ENCODE measurements around the gene LECT2. TPM values are rescaled to one million over a fixed set of nuclear protein-coding genes. Genes with fewer than 3 reads are reported as not detected.
A peak's percentile ranks its signal among the peaks of the same experiment; 100 is the strongest.

Gene LECT2
- polyA plus RNA-seq, 4 donors: 1.3 to 4.6 (median 2.1) TPM

DNA sequence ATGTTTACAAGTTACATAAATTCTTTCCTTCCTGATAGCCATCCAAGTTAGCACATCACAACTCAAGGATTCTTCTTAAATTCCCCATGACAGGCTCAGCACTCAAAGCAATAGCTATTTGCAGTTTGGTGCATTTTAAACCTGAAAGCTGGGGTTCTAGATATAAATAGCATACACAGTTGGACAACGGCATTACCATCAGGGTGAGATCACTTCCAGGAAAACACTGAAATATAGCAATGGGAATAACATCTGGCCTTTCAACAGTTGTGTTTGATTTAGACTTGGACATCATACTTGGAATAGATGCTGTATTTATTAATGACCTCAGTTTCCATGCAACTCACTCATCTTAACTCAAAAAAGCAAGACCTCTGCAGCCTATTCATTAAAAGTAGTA is 24.7 kb upstream of the LECT2 start:
- DNase-seq (ENCODE audit: low read depth in 4 of 4, low spot score in 3 of 4): no peak

DNA sequence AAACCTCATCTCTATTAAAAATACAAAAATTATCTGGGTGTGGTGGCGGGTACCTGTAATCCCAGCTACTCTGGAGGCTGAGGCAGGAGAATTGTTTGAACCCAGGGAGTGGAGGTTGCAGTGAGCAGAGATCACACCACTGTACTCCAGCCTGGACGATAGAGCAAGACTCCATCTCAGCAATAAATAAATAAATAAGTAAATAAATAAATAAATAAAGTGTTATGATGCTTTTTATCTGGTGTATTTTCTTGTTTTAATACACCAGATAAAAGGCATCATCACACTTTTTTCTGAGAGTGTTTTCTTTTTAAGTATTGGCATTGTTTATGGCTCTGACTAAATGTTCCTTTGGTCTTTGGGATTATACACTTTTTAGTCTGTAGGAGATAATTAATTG is 24.2 kb upstream of the LECT2 start:
- DNase-seq (ENCODE audit: low read depth in 4 of 4, low spot score in 3 of 4): no peak

- DNase-seq (ENCODE audit: low read depth in 4 of 4, low spot score in 3 of 4): no peak
Measured at GRCh38 chr5:135978212-135978631, 23.4 kb upstream of the LECT2 start.

DNA sequence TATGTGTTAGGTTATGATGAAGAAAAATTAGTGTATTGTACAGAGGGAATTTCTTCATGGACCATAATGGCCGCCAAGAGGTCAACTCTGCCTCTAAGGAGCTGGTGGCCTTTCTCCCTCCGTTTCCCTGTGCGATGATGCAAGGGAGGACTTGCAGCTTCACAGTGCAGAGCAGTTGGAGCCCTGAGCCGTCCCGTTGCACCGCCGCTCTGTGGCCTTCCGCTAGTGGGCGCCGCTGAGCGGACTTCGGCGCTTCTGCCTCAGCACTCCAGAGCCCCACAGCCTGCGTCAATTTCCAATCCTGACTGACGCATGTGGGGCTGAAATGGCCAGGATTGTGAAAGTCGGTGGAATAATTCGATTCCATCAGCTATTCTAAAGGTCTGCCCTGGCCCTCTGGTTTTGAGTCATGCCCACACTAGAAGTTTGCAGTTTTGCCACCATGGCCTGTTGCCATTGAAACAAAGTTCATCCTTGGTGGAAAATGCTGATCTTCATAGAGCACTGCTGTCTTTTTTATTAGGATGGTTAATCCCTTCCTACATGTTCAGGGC is 22.7 kb upstream of the LECT2 start:
- no peak for DNase-seq (ENCODE audit: low read depth in 4 of 4, low spot score in 3 of 4)

DNA sequence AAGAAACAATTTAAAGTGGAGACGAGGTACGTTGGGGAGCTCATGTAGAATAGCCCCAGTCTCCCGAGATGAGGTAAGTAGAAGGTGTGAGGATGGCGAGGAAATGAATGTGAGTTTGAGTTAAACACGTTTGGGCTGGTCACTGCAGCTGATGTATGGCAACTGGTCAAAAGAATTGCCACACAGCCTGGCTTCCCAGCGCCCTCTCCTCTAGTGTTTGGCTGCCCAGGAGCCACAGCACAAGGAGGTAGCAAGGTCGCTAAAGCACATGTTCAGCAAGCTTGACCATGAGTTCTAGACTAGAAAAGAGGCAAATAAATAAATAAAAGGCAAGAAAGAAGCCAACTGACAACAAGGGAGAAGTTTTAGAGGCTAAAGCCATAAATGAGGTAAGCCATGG is 21.4 kb upstream of the LECT2 start:
- DNase-seq (ENCODE audit: low read depth in 4 of 4, low spot score in 3 of 4): no peak

DNA sequence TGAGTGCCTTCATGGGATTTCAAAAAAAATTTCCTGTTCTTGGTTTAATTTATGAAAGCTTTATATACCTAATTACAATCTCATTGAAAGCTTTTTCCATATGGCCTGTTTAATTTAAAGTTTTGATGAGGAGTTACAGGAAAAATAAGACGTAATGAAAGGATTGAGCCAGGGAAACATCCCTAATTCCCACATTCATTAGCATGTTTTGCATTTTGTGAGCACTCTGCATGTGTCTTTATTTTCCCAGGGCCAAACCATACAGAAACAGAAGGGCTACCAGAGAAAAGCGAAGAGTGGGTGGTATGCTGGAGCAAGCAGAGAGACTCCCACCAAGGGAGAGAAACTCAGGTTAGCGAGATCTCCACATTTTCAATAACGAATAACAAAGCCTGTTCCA is 20.3 kb upstream of the LECT2 start:
- no peak for DNase-seq (ENCODE audit: low read depth in 4 of 4, low spot score in 3 of 4)

- DNase-seq (ENCODE audit: low read depth in 4 of 4, low spot score in 3 of 4): no peak
Measured at GRCh38 chr5:135974021-135974600, 19.3 kb upstream of the LECT2 start.

DNA sequence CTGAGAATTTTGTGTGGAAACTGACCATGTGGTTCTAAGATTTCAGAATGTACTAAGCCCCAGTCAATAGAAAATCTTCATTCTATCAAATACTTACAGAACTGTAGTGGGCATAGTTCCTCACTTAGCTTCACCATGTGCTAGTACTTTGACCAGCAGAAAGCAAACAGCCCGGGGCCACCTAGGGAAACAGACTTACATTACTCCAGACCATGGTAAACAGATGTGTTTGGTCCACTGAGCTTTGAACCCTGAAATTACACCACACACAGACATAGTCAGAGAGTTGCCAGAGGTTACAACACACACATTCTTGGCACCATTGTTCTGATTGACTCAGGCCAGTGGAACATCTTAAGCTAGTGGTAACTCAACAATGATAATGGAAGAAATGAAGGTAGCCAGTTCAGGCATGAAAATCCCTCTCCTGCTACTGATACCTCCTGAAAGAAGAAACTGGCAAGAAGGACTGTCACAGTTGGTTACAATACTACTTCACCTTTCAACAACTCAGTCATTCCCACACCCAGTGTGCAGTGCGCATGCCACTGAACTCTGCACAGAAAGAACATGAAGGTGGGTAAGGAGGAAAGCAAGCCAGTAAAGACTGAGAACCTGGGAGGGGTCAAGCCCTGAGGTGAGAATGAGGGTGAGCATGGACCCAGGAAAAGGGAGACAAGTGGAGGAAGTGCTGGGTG is 18.7 kb upstream of the LECT2 start:
- DNase-seq (ENCODE audit: low read depth in 4 of 4, low spot score in 3 of 4): no peak

DNA sequence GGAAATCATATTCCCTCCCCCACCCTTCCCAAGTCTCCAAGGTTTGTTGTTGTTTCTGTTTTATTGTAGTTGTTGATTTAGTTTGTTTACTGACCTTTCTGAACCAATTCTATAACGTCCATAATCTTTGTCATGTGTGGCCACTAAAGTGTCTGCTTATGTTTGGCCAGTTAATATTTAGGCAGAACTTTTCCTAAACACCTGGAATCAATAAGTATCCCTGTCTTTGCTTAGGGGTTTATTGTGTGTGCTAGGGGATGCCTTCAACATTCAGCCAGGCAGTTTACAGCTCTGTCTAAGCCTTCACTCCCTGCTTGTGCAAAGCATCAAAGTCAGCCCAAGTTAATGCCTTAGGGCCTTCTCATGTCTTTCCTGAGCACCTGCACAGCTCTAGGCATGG is 16.9 kb upstream of the LECT2 start:
- DNase-seq (ENCODE audit: low read depth in 4 of 4, low spot score in 3 of 4): no peak

DNA sequence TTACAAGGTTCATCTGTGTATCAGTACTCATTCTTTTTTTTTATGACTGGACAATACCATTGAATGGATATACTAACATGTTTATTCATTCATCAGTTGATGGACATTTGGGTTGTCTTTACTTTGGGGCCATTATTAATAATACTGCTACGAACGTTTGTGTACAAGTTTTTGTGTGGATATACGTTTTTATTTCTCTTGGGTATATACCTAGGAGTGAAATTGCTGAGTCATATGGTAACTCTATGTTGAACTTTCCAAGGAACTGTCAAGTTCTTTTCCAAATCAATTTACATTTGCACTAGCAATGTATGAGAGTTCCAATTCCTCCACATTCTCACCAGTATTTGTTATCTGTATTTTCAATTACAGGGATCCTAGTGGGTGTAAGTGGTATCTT is 12.0 kb upstream of the LECT2 start:
- no peak for DNase-seq (ENCODE audit: low read depth in 4 of 4, low spot score in 3 of 4)

DNA sequence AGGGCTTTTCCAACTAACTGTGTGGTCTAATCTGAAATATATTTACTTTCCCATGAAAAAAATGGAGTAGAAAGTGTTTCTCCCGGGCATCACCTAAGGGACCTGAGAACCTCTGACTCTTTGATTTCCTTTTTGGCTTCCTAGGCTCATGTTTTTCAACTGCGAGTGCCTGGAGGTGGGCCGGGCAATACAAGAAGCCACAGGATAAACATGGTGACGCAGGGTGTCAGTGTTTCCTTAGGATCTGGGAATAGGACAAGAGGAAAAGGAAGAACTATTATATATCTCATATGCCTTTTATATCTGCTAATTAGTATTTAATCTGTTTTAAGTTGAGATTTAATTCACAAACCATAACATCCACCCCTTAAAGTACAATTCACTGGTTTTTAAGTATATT is 11.4 kb upstream of the LECT2 start:
- no peak for DNase-seq (ENCODE audit: low read depth in 4 of 4, low spot score in 3 of 4)

GRCh38 chr5:135965504-135965903 is 10.7 kb upstream of the LECT2 start:
- no peak for DNase-seq (ENCODE audit: low read depth in 4 of 4, low spot score in 3 of 4)

DNA sequence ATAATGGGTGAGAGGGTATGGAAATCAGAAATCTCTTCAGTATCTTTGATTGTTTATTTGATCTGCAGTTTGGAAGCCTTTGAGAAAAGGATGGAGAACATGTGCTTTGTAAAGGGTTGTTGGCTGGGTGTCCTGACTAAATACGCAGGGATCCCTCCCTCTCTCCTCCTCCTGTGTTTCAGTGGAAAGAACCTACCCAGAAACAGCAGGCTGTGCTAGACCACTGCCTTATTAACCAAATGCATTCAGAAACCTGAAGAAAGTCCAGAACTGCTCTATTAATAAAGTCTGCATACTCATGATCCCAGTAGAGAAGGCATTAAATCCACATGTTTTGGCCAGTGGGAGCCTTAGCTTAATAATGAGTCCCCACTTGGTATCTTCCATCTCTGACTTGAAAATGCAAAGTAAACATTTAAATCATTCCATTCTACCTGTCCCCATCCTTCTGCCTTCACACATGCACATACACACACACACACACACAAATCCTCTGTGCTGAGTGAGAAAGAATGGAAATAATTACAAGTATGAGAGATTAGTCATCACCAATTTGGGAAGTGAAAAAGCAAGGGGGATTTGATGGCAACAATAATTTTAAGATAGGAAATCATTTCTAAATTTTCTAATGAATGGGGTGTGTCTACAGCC is 10.0 kb upstream of the LECT2 start:
- DNase-seq (ENCODE audit: low read depth in 4 of 4, low spot score in 3 of 4): no peak

DNA sequence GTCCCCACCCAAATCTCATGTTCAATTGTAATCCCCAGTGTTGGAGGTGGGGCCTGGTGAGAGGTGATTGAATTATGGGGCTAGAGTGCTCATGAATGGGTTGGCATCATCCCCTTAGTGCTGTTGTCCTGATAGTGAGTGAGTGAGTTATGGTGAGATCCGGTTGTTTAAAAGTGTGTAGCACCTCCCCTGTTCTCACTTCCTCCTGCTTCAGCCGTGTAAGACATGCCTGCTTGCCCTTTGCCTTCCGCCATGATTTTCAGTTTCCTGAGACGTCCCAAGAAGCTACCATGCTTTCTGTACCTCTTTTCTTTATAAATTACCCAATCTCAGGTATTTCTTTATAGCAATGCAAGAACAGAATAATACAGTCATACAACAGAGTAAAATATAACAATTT is 742 bp upstream of the LECT2 start:
- no peak for DNase-seq (ENCODE audit: low read depth in 4 of 4, low spot score in 3 of 4)

DNA sequence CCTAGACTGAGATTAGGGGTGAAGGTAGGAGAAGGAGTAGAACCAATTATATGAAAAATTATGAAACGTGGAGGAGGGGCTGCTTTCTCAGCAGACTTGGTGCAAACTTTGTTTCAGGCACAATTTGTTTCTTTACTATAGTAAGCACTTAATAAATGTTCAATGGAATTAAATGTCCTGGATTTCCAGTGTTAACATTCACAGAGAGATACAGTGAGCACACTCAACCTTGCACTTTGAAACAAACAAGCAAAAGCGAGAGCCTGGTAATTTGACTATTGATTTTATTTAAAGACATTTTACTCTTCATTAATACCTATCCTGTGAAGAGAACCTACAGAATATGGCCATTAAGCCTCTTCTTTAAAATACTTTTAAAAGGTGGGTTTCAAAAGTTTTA is 933 bp downstream of the LECT2 start:
- DNase-seq (ENCODE audit: low read depth in 4 of 4, low spot score in 3 of 4): no peak

- DNase-seq (ENCODE audit: low read depth in 4 of 4, low spot score in 3 of 4): no peak
Measured at GRCh38 chr5:135952683-135953082, 2.1 kb downstream of the LECT2 start.

DNA sequence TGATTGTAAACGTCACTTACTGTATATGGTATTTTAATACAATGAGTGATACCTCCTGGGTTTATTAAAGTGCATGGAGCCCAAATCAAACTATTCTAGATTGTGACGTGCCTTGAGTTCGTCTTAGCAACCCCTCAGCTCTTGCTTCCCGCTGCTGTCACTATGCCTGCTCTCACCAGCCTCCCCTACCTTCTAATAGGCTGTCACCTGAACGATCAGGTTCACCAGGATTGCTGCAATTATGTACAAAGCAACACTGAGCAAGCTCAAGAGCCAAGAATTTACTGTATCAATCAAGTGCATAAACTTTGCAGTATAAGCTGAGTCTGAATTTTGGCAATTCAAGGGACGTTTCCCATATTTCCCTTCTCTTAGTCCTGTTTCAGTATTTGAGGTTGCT is 3.0 kb downstream of the LECT2 start:
- no peak for DNase-seq (ENCODE audit: low read depth in 4 of 4, low spot score in 3 of 4)

- DNase-seq (ENCODE audit: low read depth in 4 of 4, low spot score in 3 of 4): no peak
Measured at GRCh38 chr5:135951257-135951656, 3.5 kb downstream of the LECT2 start.

DNA sequence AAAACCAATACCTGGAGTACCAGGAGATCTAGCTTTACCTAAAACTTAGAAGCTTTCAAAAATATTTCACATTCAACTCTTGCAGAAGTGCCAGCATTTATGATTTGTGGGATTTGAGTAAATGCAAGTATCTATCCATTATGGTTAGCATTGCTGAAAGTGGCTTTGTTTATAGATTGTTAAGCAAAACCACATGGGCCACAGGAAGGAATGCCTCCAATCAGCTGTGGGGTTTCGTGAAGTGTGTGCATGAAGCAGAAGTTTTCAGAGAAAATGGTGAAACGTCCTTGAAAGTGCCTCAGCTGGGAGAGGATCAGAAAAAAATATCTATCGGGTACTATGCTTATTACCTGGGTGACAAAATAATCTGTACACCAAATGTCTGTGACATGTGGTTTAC is 4.2 kb downstream of the LECT2 start:
- no peak for DNase-seq (ENCODE audit: low read depth in 4 of 4, low spot score in 3 of 4)

- DNase-seq (ENCODE audit: low read depth in 4 of 4, low spot score in 3 of 4): peak; percentile 50 to 64 (median 57)
Measured at GRCh38 chr5:135944967-135945560, 9.7 kb downstream of the LECT2 start.

- DNase-seq (ENCODE audit: low read depth in 4 of 4, low spot score in 3 of 4): no peak
Measured at GRCh38 chr5:135944564-135944963, 10.2 kb downstream of the LECT2 start.

Data from left renal pelvis (tissue), 4 donors.